SK-N-SH treated with all-trans-retinoic acid at 6 μM for 48 hours (cell line): ENCODE measurements around the gene DNAJB12.

Source experiments
- ATAC-seq: fragments of 200-7000 bp; cut with Tn5 transposase; 3 replicates; pipeline ENCODE4 v1.9.1; 2020; ENCODE audit warnings: mild to moderate bottlenecking, moderate library complexity
- ARNTL ChIP-seq: fragments of 450-650 bp; formaldehyde crosslinking; IDR thresholded peaks from 2 replicates; pipeline ENCODE4 v1.5.0; 2020; ENCODE audit warnings: low read depth, mild to moderate bottlenecking, moderate library complexity, borderline replicate concordance
- BACH2 ChIP-seq: fragments of 250-450 bp; sonication (Bioruptor Pico); IDR thresholded peaks from 2 replicates; pipeline ENCODE4 v1.9.0; 2021; ENCODE audit warnings: mild to moderate bottlenecking, borderline replicate concordance
- CREB5 ChIP-seq: fragments of 250-450 bp; sonication (Bioruptor Pico); IDR thresholded peaks from 2 replicates; pipeline ENCODE4 v1.5.1; 2020; ENCODE audit warnings: low read depth, mild to moderate bottlenecking, moderate library complexity
- CSRNP3 ChIP-seq: fragments of 250-450 bp; sonication (Bioruptor Pico); IDR thresholded peaks from 2 replicates; pipeline ENCODE4 v1.5.1; 2021; ENCODE audit warnings: mild to moderate bottlenecking, moderate library complexity
- ISL1 ChIP-seq: fragments of 250-450 bp; sonication (Bioruptor Pico); IDR thresholded peaks from 2 replicates; pipeline ENCODE4 v2.1.2; 2022; ENCODE audit warnings: mild to moderate bottlenecking, moderate library complexity
- OSR1 ChIP-seq: fragments of 250-450 bp; sonication (Bioruptor Pico); IDR thresholded peaks from 2 replicates; pipeline ENCODE4 v1.8.0; 2022; ENCODE audit warnings: moderate library complexity, mild to moderate bottlenecking, inconsistent platforms
- PATZ1 ChIP-seq: fragments of 250-450 bp; sonication (Bioruptor Pico); IDR thresholded peaks from 2 replicates; pipeline ENCODE4 v1.8.0; 2020; ENCODE audit warnings: mild to moderate bottlenecking, moderate library complexity, borderline replicate concordance
- PPARA ChIP-seq: fragments of 250-450 bp; sonication (Bioruptor Pico); IDR thresholded peaks from 2 replicates; pipeline ENCODE4 v1.5.0; 2020; ENCODE audit warnings: mild to moderate bottlenecking, borderline replicate concordance
- RARB ChIP-seq: fragments of 250-450 bp; sonication (Bioruptor Pico); IDR thresholded peaks from 2 replicates; pipeline ENCODE4 v1.8.0; 2021; ENCODE audit warnings: mild to moderate bottlenecking, moderate library complexity
- TCF4 ChIP-seq: fragments of 250-450 bp; sonication (Bioruptor Pico); IDR thresholded peaks from 2 replicates; pipeline ENCODE4 v1.8.0; 2021; ENCODE audit warnings: mild to moderate bottlenecking, moderate library complexity, borderline replicate concordance
- TOX ChIP-seq: fragments of 250-450 bp; sonication (Bioruptor Pico); IDR thresholded peaks from 2 replicates; pipeline ENCODE4 v1.8.0; 2021; ENCODE audit warnings: mild to moderate bottlenecking, moderate library complexity, borderline replicate concordance
- TSHZ2 ChIP-seq: fragments of 250-450 bp; sonication (Bioruptor Pico); IDR thresholded peaks from 2 replicates; pipeline ENCODE4 v1.5.0; 2020; ENCODE audit warnings: mild to moderate bottlenecking, moderate library complexity
- ZC3H10 ChIP-seq: fragments of 250-450 bp; sonication (Bioruptor Pico); IDR thresholded peaks from 2 replicates; pipeline ENCODE4 v1.5.1; 2021; ENCODE audit warnings: mild to moderate bottlenecking, moderate library complexity
- ZFP3 ChIP-seq: fragments of 250-450 bp; sonication (Bioruptor Pico); IDR thresholded peaks from 2 replicates; pipeline ENCODE4 v1.5.0; 2020; ENCODE audit warnings: mild to moderate bottlenecking, moderate library complexity
- ZFP30 ChIP-seq: fragments of 450-650 bp; formaldehyde crosslinking; IDR thresholded peaks from 2 replicates; pipeline ENCODE4 v1.5.0; 2022; ENCODE audit warnings: mild to moderate bottlenecking, moderate library complexity
- ZNF565 ChIP-seq: fragments of 450-650 bp; formaldehyde crosslinking; conservative IDR thresholded peaks from 2 replicates; pipeline ENCODE4 v1.5.0; 2020; ENCODE audit warnings: low read depth, mild to moderate bottlenecking, moderate library complexity
- ZNF70 ChIP-seq: fragments of 450-650 bp; formaldehyde crosslinking; IDR thresholded peaks from 2 replicates; pipeline ENCODE4 v1.5.0; 2020; ENCODE audit warnings: mild to moderate bottlenecking, moderate library complexity
- ZNF8 ChIP-seq: fragments of 450-650 bp; formaldehyde crosslinking; IDR thresholded peaks from 2 replicates; pipeline ENCODE4 v1.5.0; 2020; ENCODE audit warnings: mild to moderate bottlenecking, moderate library complexity

The DNAJB12 gene

GRCh38 chr10:72389716-72390115 is 35.0 kb upstream of the DNAJB12 start:
- TF ChIP-seq TCF4 (CRISPR knock-in tag) (no peak), ZNF8 (no peak), PATZ1 (no peak), ZFP3 (CRISPR knock-in tag) (no peak), ZC3H10 (CRISPR knock-in tag) (no peak), ZFP30 (CRISPR knock-in tag) (no peak), ZNF565 (CRISPR knock-in tag) (no peak), CREB5 (no peak), ISL1 (CRISPR knock-in tag) (no peak)
- ATAC-seq: no peak

- TF ChIP-seq ZFP30 (CRISPR knock-in tag): no peak
- no peak for TF ChIP-seq BACH2
- TF ChIP-seq ZC3H10 (CRISPR knock-in tag): no peak
- TF ChIP-seq RARB (CRISPR knock-in tag): no peak
- no peak for TF ChIP-seq TSHZ2 (CRISPR knock-in tag)
- no peak for TF ChIP-seq ZNF8
- TF ChIP-seq OSR1 (CRISPR knock-in tag): no peak
- TF ChIP-seq TOX (CRISPR knock-in tag): no peak
- no peak for TF ChIP-seq PPARA
- no peak for TF ChIP-seq CSRNP3 (CRISPR knock-in tag)
- TF ChIP-seq CREB5: no peak
- no peak for TF ChIP-seq ARNTL (CRISPR knock-in tag)
- TF ChIP-seq TCF4 (CRISPR knock-in tag): no peak
- TF ChIP-seq ZNF70: no peak
- no peak for ATAC-seq
Measured at GRCh38 chr10:72389014-72389413, 34.3 kb upstream of the DNAJB12 start.

- ATAC-seq: no peak
- TF ChIP-seq PPARA (no peak), ZC3H10 (CRISPR knock-in tag) (no peak), CSRNP3 (CRISPR knock-in tag) (no peak), ZNF8 (no peak), ARNTL (CRISPR knock-in tag) (no peak), TCF4 (CRISPR knock-in tag) (no peak)
Measured at GRCh38 chr10:72388062-72388461, 33.3 kb upstream of the DNAJB12 start.
